DOHH2 (cell line): ENCODE results near the gene RASGRP1.

Experiments used
- H3F3A ChIP-seq: fragments of 200-600 bp; sonication (generic), shearing (Covaris generic); 2 replicates; pipeline ENCODE4 v1.6.0; 2016; ENCODE audit warnings: antibody characterized with exemption, mild to moderate bottlenecking; ENCODE audit not compliant: control insufficient read depth, insufficient read depth
- H3K27ac ChIP-seq: fragments of 200-600 bp; sonication (generic); 2 replicates; pipeline ENCODE4 v1.5.1; 2014; ENCODE audit warnings: low read depth, mild to moderate bottlenecking, low read length, moderate library complexity
- H3K27me3 ChIP-seq: fragments of 200-600 bp; sonication (generic); 2 replicates; pipeline ENCODE4 v1.6.1; 2014; ENCODE audit warnings: mild to moderate bottlenecking, low read length, mixed read lengths; ENCODE audit not compliant: control insufficient read depth
- H3K36me3 ChIP-seq: fragments of 200-600 bp; sonication (generic); 2 replicates; pipeline ENCODE4 v1.6.1; 2014; ENCODE audit warnings: mild to moderate bottlenecking, low read length, moderate library complexity, mixed read lengths; ENCODE audit not compliant: control insufficient read depth
- H3K4me1 ChIP-seq: fragments of 200-600 bp; sonication (generic); 2 replicates; pipeline ENCODE4 v1.6.1; 2014; ENCODE audit warnings: mild to moderate bottlenecking, low read length, mixed read lengths; ENCODE audit not compliant: control insufficient read depth
- H3K4me2 ChIP-seq: fragments of 200-600 bp; sonication (generic); 2 replicates; pipeline ENCODE4 v1.6.0; 2014; ENCODE audit warnings: mild to moderate bottlenecking, low read length, moderate library complexity
- H3K4me3 ChIP-seq: fragments of 200-600 bp; sonication (generic); 2 replicates; pipeline ENCODE4 v1.5.1; 2014; ENCODE audit warnings: mild to moderate bottlenecking, low read length, mixed read lengths
- H3K79me2 ChIP-seq: fragments of 200-600 bp; sonication (generic); 2 replicates; pipeline ENCODE4 v1.6.1; 2014; ENCODE audit warnings: mild to moderate bottlenecking, low read length, mixed read lengths; ENCODE audit not compliant: control insufficient read depth
- H3K9me2 ChIP-seq: fragments of 200-600 bp; sonication (generic); replicated peaks from 2 replicates; pipeline ENCODE4 v1.6.1; 2014; ENCODE audit warnings: mild to moderate bottlenecking, low read length, mixed read lengths; ENCODE audit not compliant: control insufficient read depth
- H3K9me3 ChIP-seq: fragments of 200-600 bp; sonication (generic); 2 replicates; pipeline ENCODE4 v1.6.1; 2014; ENCODE audit warnings: antibody characterized with exemption, low read length, mixed read lengths; ENCODE audit not compliant: control insufficient read depth, insufficient read depth
- H4K20me1 ChIP-seq: fragments of 200-600 bp; sonication (generic); 2 replicates; pipeline ENCODE4 v1.6.0; 2014; ENCODE audit warnings: low read depth, mild to moderate bottlenecking, antibody characterized with exemption, low read length, moderate library complexity; ENCODE audit not compliant: control insufficient read depth, insufficient read depth
- CTCF ChIP-seq: fragments of 200-600 bp; sonication (generic); IDR thresholded peaks from one replicate; pipeline ENCODE4 v1.5.1; 2014; ENCODE audit warnings: antibody characterized with exemption, mild to moderate bottlenecking, low read depth, low read length; ENCODE audit not compliant: poor library complexity, severe bottlenecking
- EZH2phosphoT487 ChIP-seq: fragments of 200-600 bp; sonication (generic); IDR thresholded peaks from 2 replicates; pipeline ENCODE4 v1.6.1; 2017; ENCODE audit warnings: borderline replicate concordance, mild to moderate bottlenecking, antibody characterized with exemption, low read length, moderate library complexity, mixed read lengths

RASGRP1 gene

GRCh38 chr15:38557921-38558320 is 6.7 kb downstream of the RASGRP1 start:
- H3K27me3 ChIP-seq = no peaks in the 10 kb centered on the region
- no peaks in the 10 kb centered on the region for H3K4me1 ChIP-seq
- no peaks in the 10 kb centered on the region for H3K9me3 ChIP-seq
- H3K4me3 ChIP-seq = no peak overlapping the region
- no peak overlapping the region for H3K27ac ChIP-seq
- H3F3A ChIP-seq = no peaks in the 10 kb centered on the region
- no peak for TF ChIP-seq CTCF
- H3K36me3 ChIP-seq = no peaks in the 10 kb centered on the region
- H3K79me2 ChIP-seq = no peaks in the 10 kb centered on the region
- H3K4me2 ChIP-seq = no peak overlapping the region
- H4K20me1 ChIP-seq = no peaks in the 10 kb centered on the region
- no peaks in the 10 kb centered on the region for H3K9me2 ChIP-seq

GRCh38 chr15:38555686-38556334 is 8.8 kb downstream of the RASGRP1 start:
- Histone ChIP-seq H3K4me1 (no peaks in the 10 kb centered on the region), H3K79me2 (no peaks in the 10 kb centered on the region), H3K36me3 (no peaks in the 10 kb centered on the region), H3K9me2 (no peaks in the 10 kb centered on the region), H3F3A (no peaks in the 10 kb centered on the region), H4K20me1 (no peaks in the 10 kb centered on the region), H3K4me2 (no peak overlapping the region), H3K9me3 (no peaks in the 10 kb centered on the region), H3K27me3 (no peaks in the 10 kb centered on the region), H3K27ac (no peak overlapping the region), H3K4me3 (no peak overlapping the region)
- TF ChIP-seq EZH2phosphoT487 = no peak
- TF ChIP-seq CTCF = no peak

- no peaks in the 10 kb centered on the region for H3K36me3 ChIP-seq
- H3F3A ChIP-seq = no peaks in the 10 kb centered on the region
- H3K4me1 ChIP-seq = no peaks in the 10 kb centered on the region
- no peaks in the 10 kb centered on the region for H3K9me2 ChIP-seq
- no peak for TF ChIP-seq CTCF
- no peak overlapping the region for H3K27ac ChIP-seq
- H3K9me3 ChIP-seq = no peaks in the 10 kb centered on the region
- H3K27me3 ChIP-seq = no peaks in the 10 kb centered on the region
- no peaks in the 10 kb centered on the region for H4K20me1 ChIP-seq
- no peaks in the 10 kb centered on the region for H3K79me2 ChIP-seq
- H3K4me2 ChIP-seq = no peak overlapping the region
- H3K4me3 ChIP-seq = no peak overlapping the region
These were observed 10.3 kb downstream of the RASGRP1 start for GRCh38 chr15:38554354-38554753.

- Histone ChIP-seq H3K9me2 (no peaks in the 10 kb centered on the region), H3K36me3 (no peaks in the 10 kb centered on the region), H3K4me2 (no peak overlapping the region), H3K4me3 (no peak overlapping the region), H3K9me3 (no peaks in the 10 kb centered on the region), H3K79me2 (no peaks in the 10 kb centered on the region), H3K27ac (no peak overlapping the region), H3K27me3 (no peaks in the 10 kb centered on the region), H3K4me1 (no peaks in the 10 kb centered on the region), H3F3A (no peaks in the 10 kb centered on the region), H4K20me1 (no peaks in the 10 kb centered on the region)
- no peak for TF ChIP-seq EZH2phosphoT487
These were observed 11.5 kb downstream of the RASGRP1 start for GRCh38 chr15:38553071-38553470.
